ENCODE results near the gene GAPVD1. TPM values are rescaled to one million over a fixed set of nuclear protein-coding genes. Genes with fewer than 3 reads are reported as not detected.

The GAPVD1 gene
- total and polyA plus RNA-seq, 2 of the 13 experiments (the other 11 are each of a cell fraction or from before 2014, with no cell fraction given) = 11.1 to 33.2 TPM

- TF ChIP-seq THAP8 (CRISPR knock-in tag; IDR thresholded peaks at IDR 0.05; ENCODE audit: borderline replicate concordance) (no peak), NR2C2 (CRISPR knock-in tag; IDR thresholded peaks at IDR 0.05; ENCODE audit: borderline replicate concordance) (0 out of 2 replicates have a peak, but pooled peaks have one; percentile 44), PCBP1 (IDR thresholded peaks at IDR 0.05; ENCODE audit: borderline replicate concordance, low read depth, low read length) (no peak), ZFYVE20 (CRISPR knock-in tag; IDR thresholded peaks at IDR 0.05; ENCODE audit: borderline replicate concordance, low read depth) (no peak), MXI1 (IDR thresholded peaks at IDR 0.05; ENCODE audit: borderline replicate concordance, low read depth, low read length) (no peak), PTBP1 (IDR thresholded peaks at IDR 0.05; ENCODE audit: low read depth, low read length, poor library complexity, severe bottlenecking) (no peak), ARNT2 (CRISPR knock-in tag; IDR thresholded peaks at IDR 0.05; ENCODE audit: low read depth) (no peak), JDP2 (CRISPR knock-in tag; IDR thresholded peaks at IDR 0.05; ENCODE audit: borderline replicate concordance) (no peak), ZNF737 (CRISPR knock-in tag; IDR thresholded peaks at IDR 0.05; ENCODE audit: borderline replicate concordance) (no peak), TRIM22 (IDR thresholded peaks at IDR 0.05) (no peak), ZNF407 (CRISPR knock-in tag; IDR thresholded peaks at IDR 0.05; ENCODE audit: not compliant biosample characterization) (no peak), MIER2 (CRISPR knock-in tag; IDR thresholded peaks at IDR 0.05) (peak; percentile 28; the same call in 1 of the 2 replicates), HNRNPLL (IDR thresholded peaks at IDR 0.05; ENCODE audit: low read depth, low read length, poor library complexity, severe bottlenecking) (no peak), ZNF598 (CRISPR knock-in tag; IDR thresholded peaks at IDR 0.05; ENCODE audit: borderline replicate concordance) (no peak), MYPOP (CRISPR knock-in tag; IDR thresholded peaks at IDR 0.05) (peak; percentile 67; the same call in 1 of the 2 replicates), TP53 (CRISPR knock-in tag; conservative IDR thresholded peaks at IDR 0.05) (no peak)
Observed at GRCh38 chr9:125296843-125297372, 35.3 kb downstream of the GAPVD1 start (continued).
